Prostate gland (tissue), 2 donors: ENCODE data around the gene RECK.

Source experiments
- POLR2A ChIP-seq: fragments of 450-650 bp; IDR thresholded peaks from one replicate; pipeline ENCODE4 v1.6.1; 2016; ENCODE audit warnings: antibody characterized with exemption, mild to moderate bottlenecking
- TF ChIP-seq, protein P1 (sequence below), 4 experiments: fragments of 200-600 bp in 2 of 4; fragments of 450-650 bp in 2 of 4; sonication (generic) in 2 of 4; IDR thresholded peaks; 1 replicate in 3 of 4; 2 replicates in 1 of 4; pipeline ENCODE4 v1.5.1; 2016 to 2019; ENCODE audit warnings: antibody characterized with exemption in 4 of 4, mild to moderate bottlenecking in 2 of 4, moderate library complexity in 2 of 4

DNA sequence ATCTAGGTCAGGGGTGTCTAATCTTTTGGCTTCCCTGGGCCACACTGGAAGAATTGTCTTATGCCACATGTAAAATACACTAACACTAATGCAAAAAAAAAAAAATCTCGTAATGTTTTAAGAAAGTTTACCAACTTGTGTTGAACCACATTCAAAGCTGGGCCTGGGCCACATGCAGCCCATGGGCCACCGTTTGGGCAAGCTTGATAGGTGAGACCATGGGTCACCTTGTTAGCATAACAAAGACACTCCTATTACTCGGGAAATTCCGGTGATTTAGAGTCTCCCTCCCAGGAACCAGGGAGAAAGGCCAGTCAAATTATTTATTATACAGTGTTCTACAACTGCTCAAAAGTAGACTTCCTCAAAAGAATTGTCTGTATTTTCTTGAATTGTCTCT lies 12.7 kb downstream of the RECK start:
- TF ChIP-seq, protein P1, sequence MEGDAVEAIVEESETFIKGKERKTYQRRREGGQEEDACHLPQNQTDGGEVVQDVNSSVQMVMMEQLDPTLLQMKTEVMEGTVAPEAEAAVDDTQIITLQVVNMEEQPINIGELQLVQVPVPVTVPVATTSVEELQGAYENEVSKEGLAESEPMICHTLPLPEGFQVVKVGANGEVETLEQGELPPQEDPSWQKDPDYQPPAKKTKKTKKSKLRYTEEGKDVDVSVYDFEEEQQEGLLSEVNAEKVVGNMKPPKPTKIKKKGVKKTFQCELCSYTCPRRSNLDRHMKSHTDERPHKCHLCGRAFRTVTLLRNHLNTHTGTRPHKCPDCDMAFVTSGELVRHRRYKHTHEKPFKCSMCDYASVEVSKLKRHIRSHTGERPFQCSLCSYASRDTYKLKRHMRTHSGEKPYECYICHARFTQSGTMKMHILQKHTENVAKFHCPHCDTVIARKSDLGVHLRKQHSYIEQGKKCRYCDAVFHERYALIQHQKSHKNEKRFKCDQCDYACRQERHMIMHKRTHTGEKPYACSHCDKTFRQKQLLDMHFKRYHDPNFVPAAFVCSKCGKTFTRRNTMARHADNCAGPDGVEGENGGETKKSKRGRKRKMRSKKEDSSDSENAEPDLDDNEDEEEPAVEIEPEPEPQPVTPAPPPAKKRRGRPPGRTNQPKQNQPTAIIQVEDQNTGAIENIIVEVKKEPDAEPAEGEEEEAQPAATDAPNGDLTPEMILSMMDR (IDR thresholded peaks at IDR 0.05) = no peak
- TF ChIP-seq POLR2A = no peak
